Measurements from ENCODE around the gene MCM10.

The MCM10 gene

DNA sequence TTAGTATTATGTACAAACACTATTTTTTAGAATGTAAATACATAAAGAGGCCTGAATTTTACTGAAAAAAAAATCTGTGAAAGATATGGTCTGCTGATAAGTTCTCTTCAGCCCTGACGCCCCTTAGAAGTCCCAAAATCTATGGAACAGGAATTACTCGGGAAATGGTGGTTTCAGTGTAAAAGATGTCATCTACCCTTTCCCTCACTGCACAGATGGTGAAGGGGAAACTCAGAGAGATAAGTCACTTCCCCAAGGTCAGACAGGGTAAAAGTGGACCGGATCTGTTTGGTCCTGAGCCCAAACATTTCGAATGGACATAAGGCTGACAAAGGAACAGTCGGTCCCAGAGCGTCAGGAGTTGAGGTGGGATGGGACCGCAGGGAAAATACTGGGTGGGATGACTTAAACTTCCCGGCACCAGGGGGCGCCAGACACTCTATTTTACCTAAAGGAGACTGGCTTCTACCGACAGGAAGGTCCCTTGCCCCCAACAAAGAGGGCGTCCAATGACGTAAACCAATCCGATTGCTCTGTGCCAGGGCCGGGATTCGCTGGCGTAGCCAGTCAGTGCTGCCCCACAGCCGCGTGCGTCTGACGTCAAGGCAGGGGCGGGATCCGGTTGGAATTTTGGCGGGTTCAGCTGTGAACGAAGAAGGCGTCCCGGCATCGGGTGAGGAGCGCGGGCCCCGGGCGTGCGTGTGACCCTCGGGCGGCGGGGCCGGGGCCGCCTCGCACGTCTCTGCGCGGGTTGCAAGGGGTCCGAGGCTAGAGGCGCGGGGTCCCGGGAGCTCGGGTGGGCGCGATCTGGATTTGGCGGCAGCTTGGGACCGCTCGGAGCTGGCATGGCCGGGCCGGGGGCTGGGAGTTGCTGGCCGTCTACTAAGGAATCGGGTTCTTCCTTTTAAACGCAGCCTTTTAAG, at the start of gene MCM10:
TSS of gene MCM10 (plus strand) at position 625 of the 923 bp plus-strand sequence. CDS start 2,645 bp downstream, outside the sequence.
- Histone ChIP-seq H3K4me1 (peaks cover 9% of the 10 kb centered on the region), H3K4me3 (peak within 1 kb of the TSS; percentile 77), H3K36me3 (replicated peaks) (peaks cover 17% of the 10 kb centered on the region), H3K27me3 (ENCODE audit: low read depth) (no peaks in the 10 kb centered on the region), H3K9me3 (no peaks in the 10 kb centered on the region)
- in situ Hi-C loops (cut with MboI; ENCODE audit: low sequenced_read_pairs) = no loop called here
- DNase-seq (ENCODE audit: low spot score in 2 of 2) = peak; percentile 98 to 100

GRCh38 chr10:13113544-13113943, 47.8 kb upstream of the MCM10 start:
- Histone ChIP-seq H3K27me3 (ENCODE audit: low read depth) (no peaks in the 10 kb centered on the region), H3K36me3 (replicated peaks) (no peaks in the 10 kb centered on the region), H3K4me3 (no peak overlapping the region), H3K4me1 (0 out of 2 replicates have a peak, but pooled peaks cover under 1% of the 10 kb centered on the region), H3K9me3 (no peaks in the 10 kb centered on the region)
- in situ Hi-C loops (cut with MboI; ENCODE audit: low sequenced_read_pairs) = no loop called here
- DNase-seq (ENCODE audit: low spot score in 2 of 2) = no peak

GRCh38 chr10:13115832-13116803, 45.2 kb upstream of the MCM10 start:
- Histone ChIP-seq H3K36me3 (replicated peaks) (peaks cover 10% of the 10 kb centered on the region; the same call in 1 of the 2 replicates), H3K9me3 (no peaks in the 10 kb centered on the region), H3K27me3 (ENCODE audit: low read depth) (no peaks in the 10 kb centered on the region), H3K4me3 (no peak overlapping the region), H3K4me1 (no peaks in the 10 kb centered on the region)
- in situ Hi-C loops (cut with MboI; ENCODE audit: low sequenced_read_pairs) = no loop called here
- DNase-seq (ENCODE audit: low spot score in 2 of 2) = no peak

DNA sequence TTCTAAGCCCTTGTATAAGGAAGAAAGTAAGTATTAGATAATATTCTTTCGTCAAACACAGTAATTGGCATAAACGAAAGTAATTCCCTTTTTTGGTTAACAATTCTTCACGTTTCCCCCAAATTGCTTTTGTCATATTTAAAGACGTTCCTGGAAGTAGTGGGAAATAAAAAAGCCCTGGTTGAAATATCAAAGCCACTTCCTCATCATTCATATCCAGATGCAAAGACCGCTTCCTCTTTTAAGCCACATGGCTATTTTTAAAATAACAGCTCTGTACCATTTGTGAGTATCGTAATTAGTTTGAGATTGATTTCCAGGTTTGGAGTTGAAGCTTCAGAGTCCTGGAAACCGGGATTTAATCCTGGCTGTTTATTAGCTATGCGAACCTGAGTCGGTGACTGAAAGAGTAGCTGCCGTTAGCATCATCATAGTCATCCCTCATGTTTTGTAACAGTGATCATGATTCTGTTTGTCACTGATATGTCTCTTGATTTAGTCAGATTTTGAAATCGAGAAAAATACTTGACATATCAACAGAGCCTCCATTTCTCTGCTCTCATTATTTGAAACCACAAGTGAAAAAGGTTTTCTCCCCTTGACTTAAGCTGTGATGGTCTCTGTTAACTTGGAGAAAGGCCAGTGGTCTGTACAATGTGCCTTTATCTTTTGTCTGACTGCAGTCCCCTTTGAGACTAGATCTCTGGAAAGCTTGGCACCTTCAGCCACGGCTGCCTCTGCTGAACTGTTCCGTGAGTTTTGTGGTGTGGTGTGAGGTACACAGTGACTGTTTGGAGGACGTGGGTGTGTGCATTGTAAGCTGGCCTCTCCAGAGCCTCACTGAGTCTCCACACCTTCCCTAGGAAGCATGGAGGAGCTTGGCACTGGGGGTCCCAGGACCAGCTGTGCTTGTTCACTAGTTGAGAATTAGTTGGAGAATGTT, 43.2 kb upstream of the MCM10 start:
- DNase-seq (ENCODE audit: low spot score in 2 of 2) = no peak
- in situ Hi-C loops (cut with MboI; ENCODE audit: low sequenced_read_pairs) = no loop called here
- Histone ChIP-seq H3K9me3 (no peaks in the 10 kb centered on the region), H3K4me3 (no peak overlapping the region), H3K36me3 (replicated peaks) (peaks cover 10% of the 10 kb centered on the region; the same call in 1 of the 2 replicates), H3K27me3 (ENCODE audit: low read depth) (no peaks in the 10 kb centered on the region), H3K4me1 (no peaks in the 10 kb centered on the region)

GRCh38 chr10:13118784-13119410, 42.5 kb upstream of the MCM10 start:
- in situ Hi-C loops (cut with MboI; ENCODE audit: low sequenced_read_pairs) = no loop called here
- H3K27me3 ChIP-seq (ENCODE audit: low read depth) = no peaks in the 10 kb centered on the region
- H3K9me3 ChIP-seq = no peaks in the 10 kb centered on the region
- DNase-seq (ENCODE audit: low spot score in 2 of 2) = no peak
- peaks cover 10% of the 10 kb centered on the region; the same call in 1 of the 2 replicates for H3K36me3 ChIP-seq (replicated peaks)
- no peaks in the 10 kb centered on the region for H3K4me1 ChIP-seq
- no peak overlapping the region for H3K4me3 ChIP-seq

DNA sequence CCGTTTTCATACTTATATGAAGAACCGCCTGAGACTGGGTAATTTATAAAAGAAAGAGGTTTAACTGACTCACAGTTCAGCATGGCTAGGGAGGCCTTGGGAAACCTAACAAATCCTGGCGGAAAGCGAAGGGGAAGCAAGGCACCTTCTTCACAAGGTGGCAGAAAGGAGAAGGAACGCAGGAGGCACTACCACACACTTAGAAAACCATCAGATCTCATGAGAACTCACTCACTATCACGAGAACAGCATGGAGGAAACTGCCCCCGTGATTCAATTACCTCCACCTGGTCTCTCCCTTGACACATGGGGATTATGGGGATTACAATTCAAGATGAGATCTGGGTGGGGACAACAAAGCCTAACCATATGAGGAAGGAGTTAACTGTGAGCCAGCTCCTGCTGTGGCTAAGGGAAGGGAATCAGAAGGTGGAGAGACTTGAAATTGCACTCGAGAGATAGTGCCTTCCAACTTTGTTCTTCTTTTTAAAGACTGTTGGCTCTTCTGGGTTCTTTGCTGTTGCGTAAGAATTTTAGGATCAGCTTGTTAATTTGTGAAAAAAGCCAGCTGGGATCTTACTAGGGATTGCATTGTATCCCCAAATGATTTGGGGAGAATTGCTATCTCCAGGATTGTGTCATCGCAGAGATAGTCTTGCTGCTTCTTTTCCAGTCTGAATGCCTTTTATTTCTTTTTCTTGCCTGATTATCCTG, 40.4 kb upstream of the MCM10 start:
- H3K27me3 ChIP-seq (ENCODE audit: low read depth) = no peaks in the 10 kb centered on the region
- no peak for DNase-seq (ENCODE audit: low spot score in 2 of 2)
- in situ Hi-C loops (cut with MboI; ENCODE audit: low sequenced_read_pairs) = no loop called here
- no peaks in the 10 kb centered on the region for H3K4me1 ChIP-seq
- no peaks in the 10 kb centered on the region for H3K9me3 ChIP-seq
- H3K36me3 ChIP-seq (replicated peaks) = peaks cover 16% of the 10 kb centered on the region; the same call in 1 of the 2 replicates
- H3K4me3 ChIP-seq = no peak overlapping the region

GRCh38 chr10:13121500-13121854, 39.9 kb upstream of the MCM10 start:
- H3K4me1 ChIP-seq = no peaks in the 10 kb centered on the region
- H3K27me3 ChIP-seq (ENCODE audit: low read depth) = no peaks in the 10 kb centered on the region
- no peaks in the 10 kb centered on the region for H3K9me3 ChIP-seq
- in situ Hi-C loops (cut with MboI; ENCODE audit: low sequenced_read_pairs) = no loop called here
- peaks cover 16% of the 10 kb centered on the region; the same call in 1 of the 2 replicates for H3K36me3 ChIP-seq (replicated peaks)
- no peak overlapping the region for H3K4me3 ChIP-seq
- no peak for DNase-seq (ENCODE audit: low spot score in 2 of 2)

- H3K27me3 ChIP-seq (ENCODE audit: low read depth) = no peaks in the 10 kb centered on the region
- H3K4me1 ChIP-seq = peaks cover 11% of the 10 kb centered on the region
- no peak overlapping the region for H3K4me3 ChIP-seq
- in situ Hi-C loops (cut with MboI; ENCODE audit: low sequenced_read_pairs) = no loop called here
- H3K9me3 ChIP-seq = no peaks in the 10 kb centered on the region
- peaks cover 14% of the 10 kb centered on the region for H3K36me3 ChIP-seq (replicated peaks)
- no peak for DNase-seq (ENCODE audit: low spot score in 2 of 2)
Observed at GRCh38 chr10:13136651-13137050, 24.7 kb upstream of the MCM10 start.

DNA sequence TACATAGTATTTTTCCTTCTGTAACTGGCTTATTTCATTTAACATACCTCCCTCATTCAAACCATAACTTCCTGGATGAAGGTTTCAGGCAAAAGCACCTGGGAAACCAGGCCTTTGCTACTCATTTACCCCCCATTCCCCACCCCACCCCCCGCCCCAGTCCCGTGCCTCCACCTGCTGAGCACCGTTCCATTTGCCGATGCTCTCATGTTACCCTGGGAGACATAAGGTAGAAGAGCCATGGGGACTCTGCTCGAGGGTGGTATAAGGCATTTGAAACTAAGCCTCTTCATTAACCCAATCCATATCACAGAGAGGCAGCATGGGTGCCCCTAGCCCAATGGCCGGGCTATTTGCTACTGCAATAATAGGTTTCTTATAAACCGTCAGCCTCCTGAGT, 22.2 kb upstream of the MCM10 start:
- H3K36me3 ChIP-seq (replicated peaks) = peaks cover 3% of the 10 kb centered on the region
- peaks cover 11% of the 10 kb centered on the region for H3K4me1 ChIP-seq
- in situ Hi-C loops (cut with MboI; ENCODE audit: low sequenced_read_pairs) = no loop called here
- no peak overlapping the region for H3K4me3 ChIP-seq
- H3K27me3 ChIP-seq (ENCODE audit: low read depth) = no peaks in the 10 kb centered on the region
- no peak for DNase-seq (ENCODE audit: low spot score in 2 of 2)
- H3K9me3 ChIP-seq = no peaks in the 10 kb centered on the region

DNA sequence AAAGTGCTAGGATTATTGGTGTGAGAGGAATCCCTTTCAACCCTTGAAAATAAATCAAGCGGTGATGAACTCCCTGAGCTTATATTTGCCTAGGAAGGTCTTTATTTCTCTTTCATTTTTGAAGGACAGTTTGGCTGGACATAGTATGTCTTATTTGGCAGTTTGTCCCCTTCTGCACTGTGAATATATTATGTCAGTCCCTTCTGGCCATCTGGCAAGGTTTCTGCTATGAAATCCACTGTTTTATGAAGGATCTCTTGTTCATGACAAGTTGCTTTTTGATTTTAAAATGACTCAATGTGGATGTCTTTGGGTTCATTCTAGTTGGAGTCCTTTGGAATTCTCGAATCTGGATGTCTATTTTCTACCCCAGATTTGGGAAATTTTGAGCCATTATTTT, 21.7 kb upstream of the MCM10 start:
- no peaks in the 10 kb centered on the region for H3K9me3 ChIP-seq
- no peaks in the 10 kb centered on the region for H3K27me3 ChIP-seq (ENCODE audit: low read depth)
- H3K36me3 ChIP-seq (replicated peaks) = peaks cover 2% of the 10 kb centered on the region
- DNase-seq (ENCODE audit: low spot score in 2 of 2) = no peak
- in situ Hi-C loops (cut with MboI; ENCODE audit: low sequenced_read_pairs) = no loop called here
- H3K4me3 ChIP-seq = no peak overlapping the region
- peaks cover 11% of the 10 kb centered on the region for H3K4me1 ChIP-seq

DNA sequence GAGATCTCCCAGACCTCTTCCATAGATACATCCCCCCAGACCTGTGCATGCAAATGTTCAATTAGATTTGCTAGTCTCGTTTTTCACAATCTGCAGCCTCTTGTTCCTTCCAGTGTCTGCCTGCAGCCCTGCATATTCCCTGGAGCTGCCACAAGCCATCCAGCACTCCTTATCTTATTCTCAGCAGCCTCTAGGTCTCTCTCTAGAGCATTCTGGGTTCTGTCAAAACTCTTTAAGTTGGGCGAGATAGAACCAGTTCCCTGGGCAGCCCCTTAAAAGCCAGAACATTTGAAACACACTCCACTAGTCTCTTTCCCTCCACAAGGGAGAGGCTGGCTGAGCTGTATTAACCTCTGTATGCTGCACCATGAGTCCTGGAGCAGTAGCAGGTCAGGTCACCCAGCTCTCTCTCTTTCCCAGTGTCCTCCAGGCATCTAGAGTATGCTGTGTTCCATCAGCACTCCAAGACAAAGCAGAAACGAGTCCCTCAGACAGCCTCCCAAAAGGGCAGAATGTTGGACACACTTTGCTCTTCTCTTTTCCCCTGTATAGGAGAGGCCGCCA, 20.6 kb upstream of the MCM10 start:
- Histone ChIP-seq H3K4me1 (peaks cover 11% of the 10 kb centered on the region), H3K4me3 (no peak overlapping the region), H3K36me3 (replicated peaks) (peaks cover 2% of the 10 kb centered on the region), H3K9me3 (no peaks in the 10 kb centered on the region), H3K27me3 (ENCODE audit: low read depth) (no peaks in the 10 kb centered on the region)
- no peak for DNase-seq (ENCODE audit: low spot score in 2 of 2)
- in situ Hi-C loops (cut with MboI; ENCODE audit: low sequenced_read_pairs) = no loop called here

DNA sequence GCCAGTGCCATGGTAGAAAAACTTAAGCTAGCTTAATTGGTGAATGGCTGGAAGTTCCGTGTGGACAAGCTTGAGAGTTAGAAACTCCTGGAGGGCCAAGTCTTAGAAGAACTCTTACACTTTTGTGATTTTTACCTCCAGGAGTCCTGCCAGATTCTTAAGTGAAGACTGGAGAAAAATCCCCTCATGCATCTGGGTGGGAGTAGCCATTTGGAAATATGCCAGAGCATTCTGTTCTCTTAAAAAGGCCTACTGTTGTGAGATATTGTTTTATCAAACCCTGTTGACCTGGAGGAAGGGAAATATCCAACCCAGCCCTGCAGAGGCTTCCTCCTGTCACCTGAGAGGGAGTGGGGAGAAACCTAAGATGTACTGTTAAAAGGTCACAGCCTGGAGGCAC, 17.6 kb upstream of the MCM10 start:
- Histone ChIP-seq H3K4me1 (0 out of 2 replicates have a peak, but pooled peaks cover under 1% of the 10 kb centered on the region), H3K9me3 (no peaks in the 10 kb centered on the region), H3K36me3 (replicated peaks) (no peaks in the 10 kb centered on the region), H3K4me3 (no peak overlapping the region), H3K27me3 (ENCODE audit: low read depth) (no peaks in the 10 kb centered on the region)
- no peak for DNase-seq (ENCODE audit: low spot score in 2 of 2)
- in situ Hi-C loops (cut with MboI; ENCODE audit: low sequenced_read_pairs) = no loop called here

Measured in HAP-1 (cell line).